Heart right ventricle (tissue), 16 donors: ENCODE data around the gene ACP6. TPM values are rescaled to one million over a fixed set of nuclear protein-coding genes. Genes with fewer than 3 reads are reported as not detected.
A peak's percentile ranks its signal among the peaks of the same experiment; 100 is the strongest.

Source experiments
- ATAC-seq, 8 donors: fragments of 200-7000 bp; cut with Tn5 transposase; one replicate each; pipeline ENCODE4 v1.9.1; 2020; ENCODE audit warnings: mild to moderate bottlenecking in 8 of 8, moderate library complexity in 8 of 8, moderate number of reproducible peaks in 1 of 8
- DNase-seq, 2 donors: peaks; one replicate each; pipeline ENCODE4 v3.0.0-alpha.2; 2020
- H3K27ac ChIP-seq, 10 donors: fragments of 200-600 bp; sonication (generic) in 2 of 10; one replicate each; pipeline versions ENCODE4 v1.5.0 to v1.8.0; 2020 to 2022; ENCODE audit warnings: mild to moderate bottlenecking in 3 of 10
- H3K27me3 ChIP-seq, 7 donors: fragments of 200-600 bp; one replicate each; pipeline ENCODE4 v1.8.0; 2021 to 2022; ENCODE audit warnings: mild to moderate bottlenecking in 2 of 7
- H3K36me3 ChIP-seq, 9 donors: fragments of 200-600 bp; sonication (generic) in 1 of 9; one replicate each; pipeline versions ENCODE4 v1.5.0 to v1.8.0; 2020 to 2022; ENCODE audit warnings: mild to moderate bottlenecking in 2 of 9
- H3K4me1 ChIP-seq, 9 donors: fragments of 200-600 bp; sonication (generic) in 1 of 9; one replicate each; pipeline versions ENCODE4 v1.5.0 to v1.8.0; 2020 to 2022; ENCODE audit warnings: mild to moderate bottlenecking in 4 of 9
- H3K4me3 ChIP-seq, 10 donors: fragments of 200-600 bp; sonication (generic) in 2 of 10; one replicate each; pipeline versions ENCODE4 v1.5.0 to v1.8.0; 2020 to 2022; ENCODE audit warnings: mild to moderate bottlenecking in 7 of 10, moderate library complexity in 2 of 10
- H3K9me3 ChIP-seq, 11 donors: fragments of 200-600 bp in 10 of 11; sonication (generic) in 2 of 11; one replicate each; pipeline versions ENCODE4 v1.5.0 to v1.8.0; 2013 to 2022; ENCODE audit warnings: mild to moderate bottlenecking in 2 of 11, control low read depth in 1 of 11, moderate library complexity in 1 of 11
- WGBS, 2 donors: extraction: QIAGEN DNeasy Blood & Tissue Kit; methylation state at CpG; one replicate each; pipeline ENCODE4 v1.1.7; 2013; ENCODE audit warnings: inconsistent platforms in 1 of 2; 5-methylcytosine and 5-hydroxymethylcytosine counted together
- intact Hi-C, 10 donors: fragments of 100-400 bp; cut with DNase I; formaldehyde crosslinking; loops; one replicate each; pipeline versions ENCODE4 v1.11.1 to v1.14.2; 2022
- polyA plus RNA-seq, 2 donors: library from polyadenylated mRNA; stranded (reverse); fragments of 200-250 nt; gene quantifications; one replicate each; pipeline ENCODE4 v1.2.3, GENCODE V29; 2013
- total RNA-seq, 10 donors: library from RNA; stranded (reverse); fragmentation: NEBNext Ultra II Directional in 3 of 10; extraction: Animal tissue kit (Norgen Biotek cat#: 25700) in 3 of 10; gene quantifications; one replicate each; pipeline versions ENCODE4 v1.2.1 to v1.2.4, GENCODE V29; 2021 to 2023
- TF ChIP-seq, protein P1 (sequence below), 9 donors: fragments of 200-600 bp; sonication (generic) in 2 of 9; IDR thresholded peaks; one replicate each; pipeline versions ENCODE4 v1.5.0 to v1.8.0; 2021 to 2022; ENCODE audit warnings: antibody characterized with exemption in 9 of 9, mild to moderate bottlenecking in 5 of 9, moderate library complexity in 1 of 9
- donor health status: Arrhythmogenic right ventricular cardiomyopathy.
- donor health status: ischemic (EF 13 %, LVEDD 7.1; RV severe dilation, severe dysfunction).
- donor health status: healthy with polysubstance abuse.
- donor health status: DM: no; HTN: yes; CAD: no.
- donor health status: DM: no; HTN: no; CAD: no.
- donor health status: ischemic (EF 25% LVEDD 6.9; RV normal size, moderate dysfunction).
- donor health status: ischemic (EF 25% LVEDD 5.7; RV mildly dilated, moderate dysfunction).
- donor health status: healthy.
- donor health status: DM: yes; HTN: yes; CAD: no.
- donor health status: Ischemic cardiomyopathy.
- donor health status: ischemic (EF 35%, LVEDD 5.7; RV mildly dilated, moderate dysfunction).
- donor health status: nonischemic (EF 11% LVEDD 7.7; RV severe dilation, severe dysfunction).
- donor health status: DM: yes; HTN: yes; CAD: no.
- donor health status: PGD.
- donor health status: ischemic (EF 29% LVEDD 5.4; RV normal size, mild dysfunction).
- donor health status: nonischemic (EF 23%, LVEDD 6.1; RV moderate dilation, normal function).

Gene ACP6
- total and polyA plus RNA-seq, 12 donors, result 5.0 to 24.8 (median 16.1) TPM

DNA sequence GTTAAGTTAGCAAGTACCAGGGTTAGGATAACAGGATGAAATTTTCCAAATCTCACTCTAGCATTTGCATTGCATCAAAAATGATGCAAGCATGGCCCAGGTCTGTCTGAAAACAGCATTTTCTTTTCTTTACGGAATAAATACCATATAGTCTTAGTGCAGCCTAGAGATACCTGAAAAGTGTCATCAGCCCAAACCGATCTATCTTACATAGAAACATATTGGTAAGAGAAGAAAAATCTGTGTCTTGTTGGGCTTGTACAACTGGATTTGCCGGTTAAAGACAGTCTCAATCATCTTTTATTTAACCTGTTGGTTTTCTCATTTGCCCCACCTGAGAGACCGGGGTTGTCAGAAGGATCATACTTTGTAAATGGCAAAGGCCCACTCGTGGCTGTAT is 15.8 kb downstream of the ACP6 start:
- intact Hi-C loops, result no loop called here
- H3K4me1 ChIP-seq, result no peaks in the 10 kb centered on the region
- H3K27me3 ChIP-seq, result no peaks in the 10 kb centered on the region
- no peak for ATAC-seq
- TF ChIP-seq, protein P1, sequence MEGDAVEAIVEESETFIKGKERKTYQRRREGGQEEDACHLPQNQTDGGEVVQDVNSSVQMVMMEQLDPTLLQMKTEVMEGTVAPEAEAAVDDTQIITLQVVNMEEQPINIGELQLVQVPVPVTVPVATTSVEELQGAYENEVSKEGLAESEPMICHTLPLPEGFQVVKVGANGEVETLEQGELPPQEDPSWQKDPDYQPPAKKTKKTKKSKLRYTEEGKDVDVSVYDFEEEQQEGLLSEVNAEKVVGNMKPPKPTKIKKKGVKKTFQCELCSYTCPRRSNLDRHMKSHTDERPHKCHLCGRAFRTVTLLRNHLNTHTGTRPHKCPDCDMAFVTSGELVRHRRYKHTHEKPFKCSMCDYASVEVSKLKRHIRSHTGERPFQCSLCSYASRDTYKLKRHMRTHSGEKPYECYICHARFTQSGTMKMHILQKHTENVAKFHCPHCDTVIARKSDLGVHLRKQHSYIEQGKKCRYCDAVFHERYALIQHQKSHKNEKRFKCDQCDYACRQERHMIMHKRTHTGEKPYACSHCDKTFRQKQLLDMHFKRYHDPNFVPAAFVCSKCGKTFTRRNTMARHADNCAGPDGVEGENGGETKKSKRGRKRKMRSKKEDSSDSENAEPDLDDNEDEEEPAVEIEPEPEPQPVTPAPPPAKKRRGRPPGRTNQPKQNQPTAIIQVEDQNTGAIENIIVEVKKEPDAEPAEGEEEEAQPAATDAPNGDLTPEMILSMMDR (IDR thresholded peaks at IDR 0.05), result no peak
- WGBS, 2 donors, result 97 to 98% methylated on average over 5 of the region's 5 CpGs
- H3K9me3 ChIP-seq, result no peaks in the 10 kb centered on the region
- no peak overlapping the region for H3K4me3 ChIP-seq
- peaks cover 0 to 97% (median 17%) of the 10 kb centered on the region in 9 donors for H3K36me3 ChIP-seq
- no peak for DNase-seq
- H3K27ac ChIP-seq, result no peak overlapping the region

DNA sequence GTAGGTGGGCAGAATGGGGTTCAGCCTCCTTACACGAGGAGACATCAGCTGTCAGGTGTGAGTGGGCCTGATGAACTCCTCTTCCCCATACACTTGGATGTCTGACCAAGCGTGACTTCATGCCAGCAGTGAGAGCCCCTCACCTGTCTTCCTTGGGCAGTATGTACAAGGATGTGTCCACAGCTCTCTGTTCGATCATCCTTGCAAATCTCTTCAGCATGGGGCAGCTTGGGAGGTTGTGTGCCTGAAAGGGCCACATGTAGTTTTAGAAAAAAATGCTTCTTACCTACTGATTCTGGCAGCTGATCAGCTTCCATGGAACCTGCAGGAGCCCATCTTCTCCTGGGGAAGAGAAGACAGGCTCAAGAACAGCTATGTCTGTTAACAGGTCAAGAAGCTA is 18.0 kb downstream of the ACP6 start:
- intact Hi-C loops, result no loop called here
- Histone ChIP-seq H3K27ac (no peak overlapping the region), H3K4me3 (no peak overlapping the region), H3K9me3 (no peaks in the 10 kb centered on the region), H3K4me1 (peaks cover 0 to 7% (median 0%) of the 10 kb centered on the region in 9 donors), H3K36me3 (peaks cover 0 to 96% (median 7%) of the 10 kb centered on the region in 9 donors), H3K27me3 (no peaks in the 10 kb centered on the region)
- WGBS, 2 donors, result 86 to 92% methylated on average over 3 of the region's 3 CpGs
- DNase-seq (no peak), ATAC-seq (no peak)
- TF ChIP-seq, protein P1 (IDR thresholded peaks at IDR 0.05), result no peak

DNA sequence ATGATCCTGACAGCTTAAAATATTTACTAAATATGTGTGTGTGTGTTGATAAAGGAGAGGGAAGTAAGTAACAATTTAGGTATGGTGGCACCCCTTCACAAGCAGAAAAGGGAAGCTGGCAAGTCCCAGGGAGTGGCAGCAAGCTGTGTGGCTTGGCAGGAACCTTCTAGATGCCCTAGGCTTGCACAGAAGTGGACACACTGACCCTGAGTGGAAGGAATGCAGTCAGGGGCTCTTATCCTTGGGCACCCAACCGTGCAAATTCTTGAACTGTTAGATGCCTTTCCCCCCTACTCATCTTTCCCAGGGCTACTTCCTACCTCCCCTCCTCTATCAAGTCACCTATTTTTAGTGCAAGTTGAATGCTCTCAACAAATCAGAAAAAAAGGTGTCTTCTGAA is 18.9 kb downstream of the ACP6 start:
- Histone ChIP-seq H3K36me3 (peaks cover 0 to 92% (median 7%) of the 10 kb centered on the region in 9 donors), H3K4me3 (no peak overlapping the region), H3K9me3 (no peaks in the 10 kb centered on the region), H3K4me1 (peaks cover 0 to 7% (median 0%) of the 10 kb centered on the region in 9 donors), H3K27ac (no peak overlapping the region), H3K27me3 (no peaks in the 10 kb centered on the region)
- no peak for ATAC-seq
- no peak for DNase-seq
- TF ChIP-seq, protein P1 (IDR thresholded peaks at IDR 0.05), result no peak
- 32 to 36% methylated on average over 1 of the region's 1 CpG for WGBS, 2 donors
- intact Hi-C loops, result loop anchor here in 1 of 10 donors (2.0 kb wide), 1 partner anchor 63 kb away; no protein-coding TSS in a partner anchor

DNA sequence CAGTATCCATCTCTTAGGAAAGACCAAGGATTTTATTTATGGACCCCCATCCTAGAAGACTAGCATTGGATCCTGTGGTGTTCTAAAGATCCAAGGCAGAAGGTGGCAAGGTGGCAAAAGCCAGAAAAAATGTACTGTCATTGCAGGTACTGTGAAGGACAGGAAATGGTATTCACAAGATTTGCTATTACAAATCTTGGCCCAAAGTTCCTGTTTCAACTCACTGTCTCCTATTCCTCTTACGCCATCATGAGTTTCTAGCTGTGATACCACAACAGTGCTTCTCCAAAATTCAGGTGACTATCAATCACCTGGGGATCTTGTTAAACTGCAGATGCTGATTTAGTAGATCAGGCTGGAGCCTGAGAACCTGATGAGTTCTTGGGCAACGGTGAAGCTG is 21.4 kb downstream of the ACP6 start:
- intact Hi-C loops, result loop anchor here in 7 of 10 donors (10.0 kb wide), 2 partner anchors 246 to 374 kb away; no protein-coding TSS in a partner anchor
- Histone ChIP-seq H3K27ac (peak overlapping the region in 2 of 10 donors; percentile 20 to 69), H3K27me3 (no peaks in the 10 kb centered on the region), H3K4me1 (peaks cover 0 to 7% (median 0%) of the 10 kb centered on the region in 9 donors), H3K4me3 (no peak overlapping the region), H3K36me3 (peaks cover 0 to 86% (median 7%) of the 10 kb centered on the region in 9 donors), H3K9me3 (no peaks in the 10 kb centered on the region)
- DNase-seq (no peak), ATAC-seq (no peak)
- 91 to 95% methylated on average over 2 of the region's 2 CpGs for WGBS, 2 donors
- TF ChIP-seq, protein P1 (IDR thresholded peaks at IDR 0.05), result no peak
